ENCODE measurements around the gene DPP6. TPM values are rescaled to one million over a fixed set of nuclear protein-coding genes. Genes with fewer than 3 reads are reported as not detected.

Gene DPP6
- polyA plus RNA-seq, 1 donor (not counting 4 experiments of a cell fraction or from before 2014, with no cell fraction given): not detected

GRCh38 chr7:154699417-154699816 lies 647.2 kb downstream of the DPP6 start:
- TF ChIP-seq CTCF (optimal IDR thresholded peaks at IDR 0.05 in 1 of 3, IDR thresholded peaks at IDR 0.05 in 1 of 3, conservative IDR thresholded peaks at IDR 0.05 in 1 of 3; ENCODE audit: extremely low read depth in 1 of 3, insufficient read depth in 2 of 3, low read length in 3 of 3) (no peak), EZH2 (IDR thresholded peaks at IDR 0.05; ENCODE audit: low read length) (no peak)
- Histone ChIP-seq H3K4me3 (ENCODE audit: control insufficient read depth in 2 of 3, extremely low read depth in 1 of 3, insufficient read depth in 2 of 3, low read depth in 1 of 3, low read length in 3 of 3) (no peak overlapping the region), H3K9ac (ENCODE audit: control insufficient read depth, extremely low read depth, insufficient read depth, low read length) (no peak overlapping the region), H3K27ac (ENCODE audit: control insufficient read depth, insufficient read depth, low read length) (no peak overlapping the region), H3K9me3 (ENCODE audit: control insufficient read depth, low read depth, low read length) (peaks cover 10% of the 10 kb centered on the region), H4K20me1 (ENCODE audit: control insufficient read depth, extremely low read depth, insufficient read depth, low read length) (no peaks in the 10 kb centered on the region), H3K36me3 (ENCODE audit: control insufficient read depth in 2 of 2, extremely low read depth in 1 of 2, insufficient read depth in 2 of 2, low read length in 2 of 2) (no peaks in the 10 kb centered on the region), H3K9me1 (ENCODE audit: control insufficient read depth, extremely low read depth, insufficient read depth, low read length) (no peaks in the 10 kb centered on the region), H3K79me2 (ENCODE audit: control insufficient read depth, insufficient read depth, low read length) (no peaks in the 10 kb centered on the region), H2AFZ (ENCODE audit: control insufficient read depth, low read length) (no peak overlapping the region), H3K4me1 (ENCODE audit: control insufficient read depth, extremely low read depth, insufficient read depth, low read length) (no peaks in the 10 kb centered on the region), H3K4me2 (ENCODE audit: control insufficient read depth, extremely low read depth, insufficient read depth, low read depth, low read length) (no peak overlapping the region), H3K27me3 (ENCODE audit: control insufficient read depth, extremely low read depth, insufficient read depth, low read length) (no peaks in the 10 kb centered on the region)
- dilution Hi-C loops (cut with MboI; ENCODE audit: extremely low pct_ligation_motif_present, low sequenced_read_pairs): no loop called here
- DNase-seq (ENCODE audit: low read depth, low spot score): no peak
- no peak for FAIRE-seq

- FAIRE-seq: no peak
- Histone ChIP-seq H3K9me3 (ENCODE audit: control insufficient read depth, low read depth, low read length) (peaks cover 7% of the 10 kb centered on the region), H3K9me1 (ENCODE audit: control insufficient read depth, extremely low read depth, insufficient read depth, low read length) (no peaks in the 10 kb centered on the region), H3K4me2 (ENCODE audit: control insufficient read depth, extremely low read depth, insufficient read depth, low read depth, low read length) (no peak overlapping the region), H3K79me2 (ENCODE audit: control insufficient read depth, insufficient read depth, low read length) (no peaks in the 10 kb centered on the region), H4K20me1 (ENCODE audit: control insufficient read depth, extremely low read depth, insufficient read depth, low read length) (no peaks in the 10 kb centered on the region), H3K27ac (ENCODE audit: control insufficient read depth, insufficient read depth, low read length) (no peak overlapping the region), H3K4me3 (ENCODE audit: control insufficient read depth in 2 of 3, extremely low read depth in 1 of 3, insufficient read depth in 2 of 3, low read depth in 1 of 3, low read length in 3 of 3) (no peak overlapping the region), H3K4me1 (ENCODE audit: control insufficient read depth, extremely low read depth, insufficient read depth, low read length) (no peaks in the 10 kb centered on the region), H2AFZ (ENCODE audit: control insufficient read depth, low read length) (no peak overlapping the region), H3K9ac (ENCODE audit: control insufficient read depth, extremely low read depth, insufficient read depth, low read length) (no peak overlapping the region), H3K36me3 (ENCODE audit: control insufficient read depth in 2 of 2, extremely low read depth in 1 of 2, insufficient read depth in 2 of 2, low read length in 2 of 2) (no peaks in the 10 kb centered on the region), H3K27me3 (ENCODE audit: control insufficient read depth, extremely low read depth, insufficient read depth, low read length) (no peaks in the 10 kb centered on the region)
- no peak for TF ChIP-seq CTCF (optimal IDR thresholded peaks at IDR 0.05 in 1 of 3, IDR thresholded peaks at IDR 0.05 in 1 of 3, conservative IDR thresholded peaks at IDR 0.05 in 1 of 3; ENCODE audit: extremely low read depth in 1 of 3, insufficient read depth in 2 of 3, low read length in 3 of 3)
- no peak for TF ChIP-seq EZH2 (IDR thresholded peaks at IDR 0.05; ENCODE audit: low read length)
- dilution Hi-C loops (cut with MboI; ENCODE audit: extremely low pct_ligation_motif_present, low sequenced_read_pairs): no loop called here
- DNase-seq (ENCODE audit: low read depth, low spot score): no peak
Observed at GRCh38 chr7:154709840-154710520, 657.8 kb downstream of the DPP6 start.

Measured in keratinocyte (primary cell).